ENCODE data around the gene NSMF.
"Not testable (repeated sequence)": the region's sequence is repeated elsewhere in the genome, so short reads cannot be mapped to it uniquely, and the experiment has no call there.

The NSMF gene

DNA sequence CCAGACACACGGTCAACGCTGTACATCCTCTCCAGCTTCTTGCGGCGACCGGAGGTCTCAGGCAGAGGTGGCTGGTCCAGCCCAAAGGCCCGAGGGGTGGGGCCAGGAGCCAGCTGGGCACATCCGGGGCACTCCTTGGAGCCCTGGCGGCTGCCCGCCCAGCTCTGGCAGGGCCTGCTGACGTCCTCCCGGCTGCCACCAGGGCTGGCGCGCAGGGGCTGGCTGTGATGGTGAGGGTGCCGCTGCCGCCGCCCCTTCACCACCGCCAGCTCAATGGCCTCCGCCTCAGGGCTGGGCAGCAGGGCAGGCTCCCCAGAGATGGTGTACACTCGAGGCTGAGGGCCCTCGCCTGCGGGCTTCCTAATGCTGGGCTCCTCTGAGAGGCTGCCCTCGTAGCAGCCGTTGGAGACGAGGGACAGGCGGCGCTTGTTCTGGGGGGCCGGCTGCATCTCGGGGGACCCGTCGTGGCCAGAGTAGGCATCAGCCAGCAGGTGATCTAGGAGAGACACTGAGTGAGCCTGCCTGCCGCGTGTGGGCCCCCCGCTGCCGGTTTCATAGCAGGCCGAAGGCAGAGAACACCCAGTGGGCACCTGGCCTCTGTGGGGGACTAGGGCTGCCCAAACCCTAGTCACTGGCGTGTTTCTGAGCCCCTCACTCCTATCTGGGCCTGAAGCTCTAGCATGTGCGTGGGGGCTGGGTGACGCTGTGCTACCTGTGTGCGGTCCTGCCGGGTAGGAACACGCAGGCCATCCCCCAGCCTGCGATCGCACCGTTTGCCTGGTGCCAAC, 1.5 kb downstream of the NSMF start:
- no peak for DNase-seq

DNA sequence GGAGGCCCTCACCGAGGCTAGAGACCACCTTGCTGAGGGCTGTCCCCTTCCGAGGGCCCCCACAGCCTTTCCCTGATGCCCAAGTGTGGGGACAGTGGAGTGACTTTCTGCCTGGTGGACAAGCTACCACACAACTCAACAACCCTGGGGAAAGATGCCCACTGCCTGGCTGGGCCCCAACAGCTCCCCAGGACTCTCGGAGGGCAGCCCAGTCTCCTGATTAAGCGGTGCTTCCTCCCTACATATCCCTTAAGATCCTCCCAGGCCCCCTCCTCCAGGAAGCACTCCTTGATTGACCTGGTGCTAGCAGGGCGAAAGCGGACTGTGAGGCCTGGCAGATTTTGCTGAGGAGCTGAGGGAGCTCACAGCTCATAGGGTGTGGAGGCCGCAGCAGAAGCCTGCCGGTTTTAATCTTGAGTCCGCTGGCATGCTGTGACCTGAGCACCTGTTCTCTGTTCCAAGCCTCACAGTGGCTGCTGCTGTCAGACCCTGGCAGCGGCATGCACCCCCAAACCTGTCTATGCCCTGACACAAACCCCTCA, 2.2 kb downstream of the NSMF start:
- no peak for DNase-seq

DNA sequence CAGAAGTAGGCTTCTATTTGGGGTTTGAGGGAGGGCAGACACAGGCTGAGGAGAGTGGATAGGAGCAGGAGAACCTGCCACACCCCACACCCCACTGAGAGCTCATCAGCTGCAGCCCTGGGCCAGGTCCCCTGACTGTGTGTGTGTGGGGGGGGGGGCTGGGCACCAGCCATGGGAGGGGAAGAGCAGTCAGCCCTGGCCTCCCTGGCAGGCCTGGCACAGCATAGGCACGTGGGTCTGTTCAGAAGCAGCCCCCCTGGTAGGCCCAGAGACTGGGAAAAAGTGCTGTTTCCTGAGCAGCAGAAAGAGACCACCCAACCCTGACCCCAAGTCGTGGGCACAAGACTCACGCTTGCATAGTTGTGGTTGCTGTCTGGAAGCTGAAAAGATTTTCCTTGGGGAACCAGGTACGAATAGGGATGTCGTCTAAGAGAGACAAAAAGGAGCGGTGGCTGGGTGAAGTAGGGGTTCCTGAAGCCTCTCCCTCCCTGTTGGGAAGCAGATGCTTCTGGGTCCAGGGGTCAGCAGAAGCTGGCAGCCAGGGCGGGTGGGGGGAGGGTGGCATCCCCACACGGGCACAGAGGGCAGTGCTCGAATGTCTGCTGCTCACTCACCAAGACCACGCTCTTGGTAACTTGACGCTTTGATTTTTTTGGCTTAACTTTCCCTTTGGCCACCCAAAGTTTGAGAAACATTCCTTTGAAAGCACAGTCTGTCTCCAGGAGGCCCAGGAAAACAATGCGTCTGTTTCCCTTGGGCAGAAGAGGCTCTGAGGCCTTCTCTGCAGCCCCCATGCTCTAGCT, 2.9 kb downstream of the NSMF start:
- DNase-seq = no peak

DNA sequence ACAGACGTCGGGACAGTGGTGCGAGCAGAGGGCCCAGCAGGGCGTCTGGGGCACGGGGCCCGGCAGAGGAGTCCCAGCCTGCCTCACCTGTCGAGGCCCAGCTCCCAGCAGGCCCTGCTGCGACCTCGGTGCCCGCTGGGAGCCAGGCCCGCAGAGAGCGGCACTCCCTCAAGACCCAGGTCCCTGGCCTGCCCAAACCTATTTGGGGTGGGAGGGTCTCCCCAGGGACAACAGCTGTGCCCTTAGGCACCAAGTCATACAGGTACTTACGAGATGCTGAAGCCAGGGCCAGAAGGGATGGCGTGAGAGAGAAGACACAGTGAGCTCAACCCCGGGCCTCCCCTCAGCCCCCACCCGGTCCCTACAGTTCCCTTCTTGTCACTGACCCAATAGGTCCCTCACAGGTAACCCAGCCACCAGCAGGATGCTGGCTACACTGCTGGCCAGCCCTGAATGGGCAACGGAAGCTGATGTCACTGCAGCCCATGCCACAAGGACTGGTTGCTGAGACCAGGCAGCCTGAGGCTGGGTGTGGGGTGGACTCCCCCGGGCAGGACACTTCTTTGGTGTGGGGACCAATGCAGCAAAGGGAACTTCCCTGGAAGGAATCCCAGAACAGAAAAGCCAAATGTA, 3.7 kb downstream of the NSMF start:
- no peak for DNase-seq

- no peak for DNase-seq
Observed at GRCh38 chr9:137454597-137455358, 4.4 kb downstream of the NSMF start.

GRCh38 chr9:137454145-137454596, 5.0 kb downstream of the NSMF start:
- DNase-seq = no peak

DNA sequence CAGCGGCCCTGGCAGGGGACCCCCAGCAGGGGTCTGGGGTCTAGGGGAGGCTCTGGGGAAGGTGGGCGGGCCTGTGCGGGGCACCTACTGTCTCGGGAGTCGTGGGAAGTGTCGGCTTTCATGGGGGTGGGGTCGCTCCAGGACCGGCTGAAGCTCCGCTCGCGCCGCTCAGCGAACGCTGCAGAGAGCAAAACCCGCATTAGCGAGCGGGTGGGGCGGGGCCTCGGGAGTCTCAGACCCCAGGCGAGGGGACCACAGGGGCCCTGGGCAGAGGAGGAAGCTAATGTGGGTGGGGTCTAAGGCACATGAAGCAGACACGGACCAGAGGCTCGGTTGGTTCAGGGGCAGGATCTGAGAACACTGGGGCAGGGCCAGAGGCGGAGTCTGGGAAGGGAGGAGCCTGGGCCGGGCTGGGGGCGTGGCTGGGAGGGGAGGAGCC, 5.5 kb downstream of the NSMF start:
- DNase-seq = no peak

- no peak for DNase-seq
Observed at GRCh38 chr9:137452761-137453642, 6.1 kb downstream of the NSMF start.

GRCh38 chr9:137452006-137452760, 7.0 kb downstream of the NSMF start:
- DNase-seq = no peak

GRCh38 chr9:137451264-137452005, 7.7 kb downstream of the NSMF start:
- not testable (repeated sequence) for DNase-seq

GRCh38 chr9:137450539-137451222, 8.5 kb downstream of the NSMF start:
- not testable (repeated sequence) for DNase-seq

- no peak for DNase-seq
Observed at GRCh38 chr9:137449931-137450538, 9.1 kb downstream of the NSMF start.

DNA sequence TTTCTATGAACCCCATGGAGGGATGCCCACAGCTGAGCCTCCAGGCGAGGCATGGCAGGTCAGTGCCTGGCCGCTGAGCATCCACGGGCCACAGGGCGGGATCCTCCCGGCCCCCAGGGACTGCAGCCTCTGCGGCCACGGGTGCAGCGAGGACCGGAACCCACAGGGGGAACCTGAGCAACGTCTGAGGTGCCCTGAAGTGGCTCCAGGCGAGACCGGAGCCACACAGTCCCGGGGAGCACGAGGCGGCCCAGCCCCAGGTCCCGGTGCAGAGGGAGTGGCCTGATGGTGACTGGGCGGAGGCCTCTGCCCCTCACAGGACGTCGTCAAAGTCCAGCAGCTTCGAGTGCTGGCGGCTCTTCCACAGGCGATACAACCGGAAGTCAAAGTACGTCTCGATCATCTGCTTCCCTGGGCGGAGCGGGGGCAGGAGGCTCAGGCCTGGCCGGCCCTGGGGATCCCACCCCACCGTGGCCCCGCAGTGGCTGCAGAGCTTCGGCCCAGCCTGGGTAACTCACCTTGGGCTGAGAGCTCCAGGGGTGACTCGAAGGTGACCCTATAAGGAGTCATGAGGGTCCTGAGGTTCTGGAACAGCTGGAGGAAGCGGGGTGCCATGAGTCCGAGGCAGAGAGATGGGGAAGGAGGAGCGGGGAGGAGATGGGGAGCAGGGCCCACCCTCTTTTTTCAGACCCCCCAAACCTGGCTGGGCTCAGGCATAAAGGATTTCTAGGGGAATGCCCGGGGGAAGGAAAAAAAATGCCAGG, 9.9 kb downstream of the NSMF start:
- no peak for DNase-seq

- DNase-seq = no peak
Observed at GRCh38 chr9:137448602-137448962, 10.6 kb downstream of the NSMF start.

DNA sequence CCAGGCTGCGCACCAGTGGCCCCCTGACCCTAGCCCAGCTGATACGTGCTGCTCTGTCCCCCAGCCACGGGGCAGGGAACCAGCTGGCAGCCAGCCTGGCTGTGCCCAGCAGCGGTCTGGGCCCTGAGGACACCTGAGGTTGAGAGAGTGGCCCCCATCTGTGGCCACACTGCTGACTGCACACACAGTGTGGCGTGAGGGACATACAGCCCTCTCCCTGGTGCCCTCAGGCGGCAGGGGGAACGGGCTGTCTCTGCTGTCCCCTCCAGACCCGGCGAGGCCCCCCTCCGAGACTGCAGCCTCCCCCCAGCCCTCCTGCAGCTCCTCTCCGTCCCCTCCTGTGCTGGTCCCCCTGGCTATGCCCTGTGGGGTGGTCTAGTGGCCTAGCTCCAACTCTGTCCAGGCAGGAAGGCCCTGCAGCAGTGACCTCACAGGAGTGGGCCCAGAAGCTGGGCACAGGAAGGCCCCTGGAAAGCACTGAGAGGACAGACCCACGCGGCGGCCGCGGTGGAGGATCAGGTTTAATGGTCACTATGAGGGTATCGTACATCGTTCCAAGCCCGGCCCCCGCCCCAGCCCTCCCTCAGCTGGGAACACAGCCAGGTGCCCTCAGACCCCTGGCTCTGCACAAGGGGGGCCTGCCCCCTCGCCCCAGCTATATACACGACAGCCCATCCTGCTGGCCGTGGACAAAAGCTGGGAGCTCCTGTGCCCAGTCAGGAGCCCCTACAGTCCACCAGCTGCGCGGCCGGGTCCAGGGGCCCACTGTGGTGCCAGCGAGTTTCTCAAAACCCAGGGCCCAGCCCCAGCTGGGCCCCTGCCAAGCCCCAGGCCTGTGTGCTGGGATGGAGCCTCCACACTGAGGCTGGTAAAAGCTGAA, 11.2 kb downstream of the NSMF start:
- DNase-seq = no peak

DNA sequence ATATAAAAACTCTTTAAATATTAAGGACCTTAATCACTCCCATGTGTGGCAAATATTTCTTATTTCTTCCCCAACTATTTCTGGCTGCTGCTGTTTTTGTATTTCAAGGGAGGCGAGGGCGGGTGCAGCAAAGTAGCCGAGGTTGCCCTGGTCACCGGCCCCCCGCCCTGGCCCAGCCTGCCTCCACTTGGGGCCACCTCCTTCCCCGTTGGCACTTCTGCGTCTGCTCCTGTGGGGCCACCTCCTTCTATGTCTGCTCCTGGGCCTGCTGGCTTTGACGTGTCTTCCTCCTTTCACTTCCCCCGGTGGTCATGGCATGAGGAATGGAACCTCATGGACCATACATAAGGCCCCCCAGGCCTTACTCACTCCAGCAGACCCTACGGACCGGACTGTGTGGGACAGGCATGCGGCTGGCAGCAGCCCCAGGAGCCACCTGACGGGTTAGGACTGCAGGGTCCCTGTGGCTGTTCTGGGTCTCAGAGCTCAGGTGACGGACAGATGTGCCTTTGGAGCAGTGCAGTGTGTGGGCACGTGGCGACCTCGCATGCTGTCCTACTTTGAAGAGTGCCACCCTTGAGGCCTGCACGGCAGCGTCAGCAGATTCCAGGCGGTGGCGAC, 12.2 kb downstream of the NSMF start:
- DNase-seq = no peak
